ENCODE data around the gene ARID1A.
"Not testable (repeated sequence)": the region's sequence is repeated elsewhere in the genome, so short reads cannot be mapped to it uniquely, and the experiment has no call there.

ARID1A gene

DNA sequence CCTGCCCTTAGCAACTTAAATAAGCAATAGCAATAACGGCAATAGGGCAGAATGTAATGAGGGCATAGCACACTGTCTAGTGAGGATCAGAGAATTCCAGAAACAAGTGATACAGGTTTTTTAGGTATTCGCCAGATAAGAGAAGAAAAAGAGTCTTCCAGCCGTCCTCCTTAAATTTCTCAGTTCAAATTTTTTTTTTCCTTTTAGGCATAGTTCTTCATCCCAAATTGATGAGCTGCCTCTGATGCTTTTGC is 93.7 kb downstream of the ARID1A start:
- DNase-seq: no peak

GRCh38 chr1:26789931-26790330 is 94.1 kb downstream of the ARID1A start:
- no peak for DNase-seq

- no peak for DNase-seq
Measured at GRCh38 chr1:26790551-26790953, 94.7 kb downstream of the ARID1A start.

DNA sequence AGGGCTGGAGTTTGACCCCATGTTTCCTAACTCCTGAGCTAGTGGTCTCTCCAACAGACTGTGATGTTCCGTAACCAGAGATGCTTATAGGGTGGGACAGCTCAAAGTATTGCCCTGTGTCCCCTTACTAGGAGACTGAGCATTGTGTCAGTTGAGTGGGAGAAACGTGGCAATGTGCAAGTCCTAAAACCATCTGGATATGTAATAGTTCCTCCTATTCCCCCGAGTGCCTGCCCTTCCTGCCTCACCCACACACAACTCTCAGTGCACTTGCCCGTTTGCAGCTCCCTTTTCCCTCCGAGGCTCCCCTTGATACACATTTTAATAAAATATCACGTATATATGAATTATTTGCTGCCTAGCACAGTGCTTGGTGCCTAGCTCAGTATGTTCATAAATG is 95.3 kb downstream of the ARID1A start:
- DNase-seq: no peak

DNA sequence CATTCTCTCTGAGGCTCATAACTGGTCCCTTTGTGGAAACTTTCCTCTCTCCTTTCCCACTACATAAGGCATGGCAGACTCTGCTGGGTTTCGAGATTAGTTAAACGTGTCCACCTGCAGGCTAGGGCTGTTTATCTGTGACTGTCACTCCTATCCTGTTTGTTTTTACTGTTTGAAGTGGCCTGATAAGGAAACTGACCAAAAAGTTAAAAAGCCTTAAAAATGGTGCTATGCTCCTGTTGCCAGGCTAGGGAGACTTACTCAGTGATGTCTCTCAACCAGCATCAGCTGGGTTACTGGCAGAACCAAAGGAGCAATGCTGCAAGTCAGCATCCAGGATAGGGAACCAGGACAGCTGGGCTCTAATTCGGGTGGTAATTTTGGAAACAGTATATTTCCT is 95.8 kb downstream of the ARID1A start:
- no peak for DNase-seq

DNA sequence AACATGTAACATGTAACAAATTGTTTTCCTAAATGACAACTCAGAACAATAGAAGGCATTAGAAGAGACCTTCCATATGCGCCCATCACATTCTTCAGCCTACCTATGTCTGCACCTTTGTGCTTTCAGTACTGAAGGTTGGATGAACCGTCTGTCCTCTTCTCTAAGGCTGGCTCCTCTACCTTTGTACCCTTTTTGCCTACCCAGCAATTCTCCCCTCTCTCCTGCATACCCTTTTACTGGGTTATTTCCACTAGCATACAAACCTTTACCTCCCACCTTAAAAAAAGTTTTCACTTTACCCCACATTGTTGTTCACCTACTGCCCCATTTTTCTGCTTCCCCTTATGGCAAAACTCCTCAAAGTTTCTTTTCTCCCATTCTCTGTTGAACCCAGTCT is 97.1 kb downstream of the ARID1A start:
- DNase-seq: no peak

- DNase-seq: no peak
Measured at GRCh38 chr1:26794391-26794790, 98.6 kb downstream of the ARID1A start.

DNA sequence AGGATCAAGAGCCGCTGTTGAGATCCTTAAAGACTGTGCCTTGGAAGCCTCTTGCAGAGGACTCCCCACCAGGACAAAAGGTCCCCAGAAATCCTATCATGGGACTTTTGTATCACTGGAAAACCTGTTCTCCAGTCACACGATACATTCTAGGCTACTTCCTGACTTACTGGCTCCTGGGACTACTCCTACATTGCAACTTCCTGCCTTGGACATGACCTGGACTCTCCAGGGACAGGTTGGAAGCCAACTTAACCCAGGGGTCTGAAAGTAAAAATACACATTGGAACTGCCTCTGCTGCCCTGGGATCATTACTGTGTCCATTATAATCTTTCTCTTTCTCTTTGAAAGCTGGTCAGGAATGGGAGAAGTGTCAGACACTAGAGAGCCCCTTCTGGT is 101.8 kb downstream of the ARID1A start:
- no peak for DNase-seq

DNA sequence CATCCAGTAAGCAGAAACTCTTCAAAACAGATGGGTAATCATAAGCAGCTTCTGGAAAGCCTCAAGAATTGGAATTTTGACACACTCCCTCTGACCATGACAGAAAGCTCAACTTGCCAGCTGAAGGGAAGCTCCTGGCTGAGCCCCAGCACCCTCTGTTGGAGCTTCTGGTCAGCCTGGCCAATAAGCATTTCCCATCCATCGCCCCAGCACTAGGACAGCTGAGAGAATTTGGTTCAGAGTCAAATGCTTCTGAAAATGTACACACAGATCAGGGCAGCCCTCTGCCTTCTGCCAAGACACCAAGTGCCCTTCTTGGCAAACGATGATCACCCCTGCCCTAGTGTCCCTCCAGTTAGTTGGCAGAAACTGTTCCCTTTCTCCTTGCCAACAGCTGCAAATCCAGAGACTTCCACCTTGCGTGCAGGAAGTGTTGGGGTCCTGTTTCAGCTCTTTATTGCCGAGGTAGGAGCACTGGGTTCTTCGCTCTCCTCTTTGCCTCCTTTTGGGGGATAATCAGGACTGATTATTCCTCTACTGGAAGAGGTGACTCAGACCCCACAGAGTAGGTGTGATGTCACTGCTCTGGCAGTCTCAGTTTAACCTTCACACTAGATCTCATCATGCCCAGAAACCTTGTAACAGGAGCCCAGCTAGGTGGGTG is 103.8 kb downstream of the ARID1A start:
- no peak for DNase-seq

GRCh38 chr1:26803932-26804331 is 108.1 kb downstream of the ARID1A start:
- not testable (repeated sequence) for DNase-seq

GRCh38 chr1:26810105-26810504 is 114.3 kb downstream of the ARID1A start:
- not testable (repeated sequence) for DNase-seq

- DNase-seq: no peak
Measured at GRCh38 chr1:26811057-26811456, 115.2 kb downstream of the ARID1A start.

GRCh38 chr1:26811708-26812107 is 115.9 kb downstream of the ARID1A start:
- no peak for DNase-seq

DNA sequence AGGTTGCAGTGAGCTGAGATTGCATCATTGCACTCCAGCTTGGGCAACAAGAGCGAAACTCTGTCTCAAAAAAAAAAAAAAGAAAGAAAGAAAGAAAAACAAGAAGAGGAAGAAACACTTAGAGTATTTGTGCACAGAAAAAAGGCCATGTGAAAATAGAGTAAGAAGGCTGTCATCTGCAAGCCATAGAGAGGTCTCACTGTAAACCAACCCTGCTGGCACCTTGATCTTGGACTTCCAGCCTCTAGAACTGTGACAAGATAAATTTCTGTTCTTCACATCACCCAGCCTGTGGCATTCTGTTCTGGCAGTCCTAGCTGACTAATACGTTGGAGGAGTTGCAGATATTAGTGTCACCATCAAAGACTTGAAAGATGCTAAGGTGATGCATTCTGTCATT is 118.6 kb downstream of the ARID1A start:
- DNase-seq: no peak

GRCh38 chr1:26814893-26815292 is 119.1 kb downstream of the ARID1A start:
- DNase-seq: no peak

DNA sequence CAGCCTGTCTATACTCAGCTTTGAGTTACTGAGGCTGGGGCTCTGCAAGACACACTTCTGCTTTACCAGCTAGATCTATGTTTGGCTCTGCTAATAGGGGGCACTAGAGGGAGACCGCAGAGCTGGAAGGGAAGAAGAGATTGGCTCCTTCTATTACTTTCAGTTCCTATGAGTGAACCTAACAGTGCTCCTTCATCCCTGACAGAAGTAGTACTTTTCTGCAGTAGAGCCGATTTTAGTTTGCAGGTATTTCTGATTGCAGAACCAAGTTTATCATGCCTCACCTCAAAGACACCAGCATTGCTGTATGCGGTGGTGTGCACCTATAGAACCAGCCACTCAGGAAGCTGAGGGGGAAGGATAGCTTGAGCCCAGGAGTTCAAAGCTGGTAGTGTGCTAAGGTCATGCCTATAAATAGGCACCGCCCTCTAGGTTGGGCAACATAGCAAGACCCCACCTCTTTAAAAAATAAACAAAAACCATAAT is 125.0 kb downstream of the ARID1A start:
- no peak for DNase-seq

DNA sequence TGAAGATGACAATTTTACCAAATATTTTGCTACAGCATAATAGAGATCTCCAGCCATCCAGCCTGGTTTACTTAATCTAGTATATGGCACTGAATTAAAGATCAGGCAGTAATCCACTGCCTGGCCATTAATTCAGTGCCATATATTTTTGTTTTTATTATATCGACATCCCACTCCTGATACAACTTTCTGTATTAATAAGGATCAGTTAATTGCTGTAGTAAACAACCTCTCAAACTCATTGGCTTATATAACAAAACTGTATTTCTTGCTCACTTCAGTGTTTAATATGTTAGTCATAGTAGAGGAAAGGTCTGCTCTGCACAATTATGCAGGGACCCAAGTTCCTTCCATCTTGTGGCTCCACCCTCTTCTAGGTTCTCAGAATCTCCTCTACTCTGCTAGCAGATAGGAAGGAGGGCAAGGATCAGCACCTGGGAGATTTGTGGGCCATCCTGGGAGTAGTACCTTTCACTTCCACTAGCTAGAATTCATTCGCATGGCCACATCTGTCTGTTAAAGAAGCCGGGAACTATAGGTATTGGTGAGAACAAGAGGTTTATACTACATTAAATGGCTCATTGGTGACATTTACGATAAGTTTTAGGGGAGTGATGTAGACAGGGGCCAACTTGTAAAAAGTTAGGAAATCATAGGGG is 127.1 kb downstream of the ARID1A start:
- no peak for DNase-seq

DNA sequence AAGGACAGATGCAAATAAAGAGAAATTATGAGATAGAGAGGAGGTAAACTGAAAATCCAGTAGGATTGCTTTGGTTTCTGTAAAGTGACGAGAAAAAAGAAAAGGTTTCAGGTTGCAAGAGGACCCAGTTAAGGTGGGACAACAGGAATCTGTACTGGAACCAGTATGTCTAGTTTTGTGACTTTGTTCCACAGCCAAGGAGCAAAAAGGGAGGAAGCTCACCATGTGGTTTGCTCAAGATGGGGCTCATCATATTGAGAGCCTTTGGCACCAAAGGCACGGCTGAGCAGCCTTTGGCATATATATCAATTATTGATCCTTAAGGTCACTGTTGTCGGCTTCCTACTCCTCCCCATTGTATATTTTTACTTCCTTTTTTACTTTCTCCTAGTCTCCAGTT is 128.9 kb downstream of the ARID1A start:
- DNase-seq: no peak

- DNase-seq: no peak
Measured at GRCh38 chr1:26826261-26827105, 130.7 kb downstream of the ARID1A start, which contains the start of gene ZDHHC18. TSS of gene ZDHHC18 (plus strand) at chr1:26826688. CDS start at chr1:26826805, 117 bp downstream.

DNA sequence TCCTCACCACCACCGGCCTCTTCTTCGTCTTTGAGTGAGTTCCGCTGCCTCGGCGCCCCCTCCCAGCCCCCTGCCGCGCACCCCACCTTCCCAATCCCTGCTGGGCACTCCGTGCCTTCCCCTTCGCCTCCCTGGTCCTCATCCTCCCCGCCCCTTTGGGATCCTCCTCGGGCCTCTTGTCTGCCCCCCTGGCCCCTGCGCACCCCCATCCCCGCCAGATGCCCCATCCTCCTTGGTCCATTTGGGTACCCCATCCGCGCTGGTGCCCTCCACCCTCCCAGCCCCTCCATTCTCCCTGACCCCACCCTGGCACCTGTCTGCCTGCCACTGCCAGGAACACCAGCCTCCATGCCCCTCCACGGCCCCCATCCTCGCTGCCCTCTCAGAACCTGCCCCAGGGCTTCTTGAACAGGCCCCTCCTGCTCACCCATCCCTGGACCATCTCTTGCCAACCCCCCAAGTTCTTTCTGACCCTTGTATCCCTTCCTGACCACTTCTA is 131.3 kb downstream of the ARID1A start:
- no peak for DNase-seq

DNA sequence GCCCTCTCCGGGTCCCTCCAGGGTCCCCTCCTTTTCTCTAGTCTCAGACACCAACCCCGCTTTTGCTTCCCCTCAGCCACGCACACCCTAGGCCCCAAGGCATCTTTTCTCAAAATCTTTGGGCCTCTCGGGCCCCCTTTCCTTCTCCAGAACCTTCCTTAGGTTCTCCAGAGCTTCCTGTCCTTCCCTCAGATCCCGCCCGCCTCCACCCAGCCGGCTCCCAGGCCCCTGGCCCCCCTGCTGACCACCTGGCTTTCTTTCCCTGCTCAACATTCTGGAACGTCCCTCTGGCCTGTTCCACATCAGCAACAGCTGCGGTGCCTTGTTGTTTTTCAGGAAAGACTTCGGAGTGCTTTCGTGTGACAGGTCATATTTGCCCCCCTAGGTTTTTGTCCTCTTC is 131.8 kb downstream of the ARID1A start:
- no peak for DNase-seq

- DNase-seq: no peak
Measured at GRCh38 chr1:26828411-26828991, 132.7 kb downstream of the ARID1A start.

- DNase-seq: no peak
Measured at GRCh38 chr1:26829184-26829911, 133.5 kb downstream of the ARID1A start.

Measured in NCI-H187 treated with DMSO at 0.1 percent for 48 hours (cell line).